Neuronal stem cell (in vitro differentiated cells): Measurements from ENCODE around the gene COLEC11.
A peak's percentile ranks its signal among the peaks of the same experiment; 100 is the strongest.

Experiments
- DNase-seq: peaks from one replicate; pipeline ENCODE4 v3.0.0-alpha.2; 2013; ENCODE audit warnings: low spot score
- H2AFZ ChIP-seq: one replicate; pipeline ENCODE4 v1.6.1; 2013; ENCODE audit warnings: mild to moderate bottlenecking, low read length, inconsistent platforms
- H2AK5ac ChIP-seq: 2 replicates; pipeline ENCODE4 v1.6.1; 2013; ENCODE audit warnings: low read depth, mild to moderate bottlenecking, inconsistent platforms, low read length, moderate library complexity, mixed read lengths
- H2BK120ac ChIP-seq: 2 replicates; pipeline ENCODE4 v1.6.1; 2013; ENCODE audit warnings: low read depth, mild to moderate bottlenecking, inconsistent platforms, low read length, moderate library complexity, mixed read lengths
- H2BK12ac ChIP-seq: one replicate; pipeline ENCODE4 v1.6.1; 2013; ENCODE audit warnings: low read length, inconsistent platforms
- H2BK15ac ChIP-seq: 2 replicates; pipeline ENCODE4 v1.6.1; 2013; ENCODE audit warnings: mild to moderate bottlenecking, low read length, inconsistent platforms, mixed read lengths
- H2BK5ac ChIP-seq: one replicate; pipeline ENCODE4 v1.6.1; 2013; ENCODE audit warnings: inconsistent platforms, mild to moderate bottlenecking, low read length, moderate library complexity
- H3K14ac ChIP-seq: one replicate; pipeline ENCODE4 v1.6.1; 2013; ENCODE audit warnings: low read length, inconsistent platforms
- H3K18ac ChIP-seq: 2 replicates; pipeline ENCODE4 v1.6.1; 2013; ENCODE audit warnings: low read length, inconsistent platforms
- H3K23ac ChIP-seq: 2 replicates; pipeline ENCODE4 v1.6.1; 2013; ENCODE audit warnings: low read depth, mild to moderate bottlenecking, mixed read lengths, low read length, inconsistent platforms; ENCODE audit not compliant: poor library complexity
- H3K27ac ChIP-seq: replicated peaks from 3 replicates; pipeline ENCODE4 v1.5.1; 2013; ENCODE audit warnings: low read length, inconsistent platforms
- H3K27me3 ChIP-seq, 3 experiments: 2 replicates each; pipeline ENCODE4 v1.6.1; 2013; ENCODE audit warnings: low read length in 3 of 3, mild to moderate bottlenecking in 2 of 3, inconsistent platforms in 1 of 3, low read depth in 1 of 3, mixed read lengths in 1 of 3, moderate library complexity in 1 of 3; ENCODE audit not compliant: control insufficient read depth in 3 of 3, insufficient read depth in 3 of 3
- H3K36me3 ChIP-seq, 2 donors: replicated peaks in 1 of 2; 2 replicates each; pipeline ENCODE4 v1.6.1; 2013; ENCODE audit warnings: low read length in 2 of 2; ENCODE audit not compliant: control insufficient read depth in 2 of 2, insufficient read depth in 2 of 2
- H3K4ac ChIP-seq: 2 replicates; pipeline ENCODE4 v1.6.1; 2013; ENCODE audit warnings: inconsistent platforms, mild to moderate bottlenecking, low read length, moderate library complexity
- H3K4me1 ChIP-seq, 2 donors: 1 replicate in 1 of 2; 2 replicates in 1 of 2; pipeline ENCODE4 v1.6.1; 2013; ENCODE audit warnings: low read length in 2 of 2, low read depth in 1 of 2; ENCODE audit not compliant: control insufficient read depth in 2 of 2, insufficient read depth in 1 of 2
- H3K4me2 ChIP-seq: one replicate; pipeline ENCODE4 v1.6.1; 2013; ENCODE audit warnings: mild to moderate bottlenecking, low read length, inconsistent platforms; ENCODE audit not compliant: insufficient read depth, poor library complexity, severe bottlenecking
- H3K4me3 ChIP-seq, 2 donors: 2 replicates each; pipeline ENCODE4 v1.5.1; 2013; ENCODE audit warnings: low read length in 2 of 2, mild to moderate bottlenecking in 2 of 2, inconsistent platforms in 1 of 2, moderate library complexity in 1 of 2
- H3K79me1 ChIP-seq: one replicate; pipeline ENCODE4 v1.6.1; 2013; ENCODE audit warnings: low read depth, mild to moderate bottlenecking, inconsistent platforms, low read length, moderate library complexity
- H3K9ac ChIP-seq: one replicate; pipeline ENCODE4 v1.6.1; 2013; ENCODE audit warnings: mild to moderate bottlenecking, low read depth, low read length, inconsistent platforms; ENCODE audit not compliant: poor library complexity
- H3K9me3 ChIP-seq, 2 donors: replicated peaks in 1 of 2; 2 replicates each; pipeline versions ENCODE3 to v1.6.1; 2013; ENCODE audit warnings: low read length in 2 of 2, mild to moderate bottlenecking in 2 of 2, inconsistent platforms in 1 of 2, low read depth in 1 of 2, mixed read lengths in 1 of 2, moderate library complexity in 1 of 2; ENCODE audit not compliant: control insufficient read depth in 2 of 2, insufficient read depth in 1 of 2
- H4K8ac ChIP-seq: one replicate; pipeline ENCODE4 v1.6.1; 2013; ENCODE audit warnings: low read depth, mild to moderate bottlenecking, inconsistent platforms, low read length, moderate library complexity
- H4K91ac ChIP-seq: one replicate; pipeline ENCODE4 v1.6.1; 2013; ENCODE audit warnings: low read length, low read depth, mild to moderate bottlenecking, inconsistent platforms; ENCODE audit not compliant: poor library complexity
- WGBS, 2 donors: extraction: QIAGEN DNeasy Blood & Tissue Kit; methylation state at CpG; one replicate each; pipeline ENCODE4 v1.1.7; 2013; ENCODE audit warnings: missing lambda C conversion rate in 2 of 2, mixed read lengths in 1 of 2; ENCODE audit not compliant: insufficient read length in 2 of 2, insufficient replicate concordance in 1 of 2; ENCODE audit errors: extremely low coverage in 2 of 2; 5-methylcytosine and 5-hydroxymethylcytosine counted together

COLEC11 gene

GRCh38 chr2:3580449-3580848, 14.5 kb upstream of the COLEC11 start:
- H2BK15ac ChIP-seq, result no peak overlapping the region
- H2BK120ac ChIP-seq, result no peak overlapping the region
- no peak overlapping the region for H3K4me2 ChIP-seq
- H2AFZ ChIP-seq, result no peak overlapping the region
- no peak overlapping the region for H4K91ac ChIP-seq
- no peaks in the 10 kb centered on the region for H3K27me3 ChIP-seq
- H3K4ac ChIP-seq, result no peak overlapping the region
- no CpG with 5 or more reads among the region's 5 CpGs for WGBS, 2 donors
- no peak overlapping the region for H3K14ac ChIP-seq
- peaks cover 3 to 13% of the 10 kb centered on the region in 2 donors for H3K4me1 ChIP-seq
- H4K8ac ChIP-seq, result no peak overlapping the region
- no peak for DNase-seq
- no peak overlapping the region for H3K23ac ChIP-seq
- peaks cover 0 to 2% of the 10 kb centered on the region in 2 donors for H3K9me3 ChIP-seq
- no peak overlapping the region for H3K27ac ChIP-seq
- no peak overlapping the region for H2AK5ac ChIP-seq
- no peak overlapping the region for H3K4me3 ChIP-seq
- H2BK12ac ChIP-seq, result no peak overlapping the region
- H2BK5ac ChIP-seq, result no peak overlapping the region
- H3K9ac ChIP-seq, result no peak overlapping the region
- H3K36me3 ChIP-seq, result peaks cover 44 to 95% of the 10 kb centered on the region in 2 donors
- H3K18ac ChIP-seq, result no peak overlapping the region
- H3K79me1 ChIP-seq, result peaks cover 5% of the 10 kb centered on the region

GRCh38 chr2:3581367-3582262, 13.3 kb upstream of the COLEC11 start:
- no peak overlapping the region for H4K91ac ChIP-seq
- H4K8ac ChIP-seq, result no peak overlapping the region
- no peak overlapping the region for H2BK5ac ChIP-seq
- H3K4ac ChIP-seq, result no peak overlapping the region
- no peak overlapping the region for H2BK15ac ChIP-seq
- no peak overlapping the region for H3K14ac ChIP-seq
- no peak overlapping the region for H2BK12ac ChIP-seq
- no peak for DNase-seq
- peak overlapping the region; percentile 56 for H3K9ac ChIP-seq
- no peaks in the 10 kb centered on the region for H3K79me1 ChIP-seq
- H3K18ac ChIP-seq, result no peak overlapping the region
- H2BK120ac ChIP-seq, result no peak overlapping the region
- no peak overlapping the region for H3K4me3 ChIP-seq
- no peak overlapping the region for H2AK5ac ChIP-seq
- no peaks in the 10 kb centered on the region for H3K9me3 ChIP-seq
- H3K27me3 ChIP-seq, result no peaks in the 10 kb centered on the region
- H3K23ac ChIP-seq, result no peak overlapping the region
- no peak overlapping the region for H3K27ac ChIP-seq
- H3K4me1 ChIP-seq, result peaks cover under 1 to 10% of the 10 kb centered on the region in 2 donors
- H3K36me3 ChIP-seq, result peaks cover 48 to 90% of the 10 kb centered on the region in 2 donors
- WGBS, 2 donors, result no CpG with 5 or more reads among the region's 13 CpGs
- no peak overlapping the region for H2AFZ ChIP-seq
- H3K4me2 ChIP-seq, result no peak overlapping the region

GRCh38 chr2:3584076-3584475, 10.8 kb upstream of the COLEC11 start:
- no peak overlapping the region for H3K18ac ChIP-seq
- peaks cover 37 to 66% of the 10 kb centered on the region in 2 donors for H3K36me3 ChIP-seq
- no peak for DNase-seq
- H3K14ac ChIP-seq, result no peak overlapping the region
- H3K4ac ChIP-seq, result no peak overlapping the region
- H3K9me3 ChIP-seq, result no peaks in the 10 kb centered on the region
- no peaks in the 10 kb centered on the region for H3K27me3 ChIP-seq
- no peak overlapping the region for H2BK12ac ChIP-seq
- no peaks in the 10 kb centered on the region for H3K4me1 ChIP-seq
- no CpG with 5 or more reads among the region's 6 CpGs for WGBS, 2 donors
- no peak overlapping the region for H4K91ac ChIP-seq
- H4K8ac ChIP-seq, result no peak overlapping the region
- H3K79me1 ChIP-seq, result no peaks in the 10 kb centered on the region
- no peak overlapping the region for H2BK15ac ChIP-seq
- H3K4me2 ChIP-seq, result no peak overlapping the region
- H2BK5ac ChIP-seq, result no peak overlapping the region
- H3K9ac ChIP-seq, result no peak overlapping the region
- H2AFZ ChIP-seq, result no peak overlapping the region
- H2BK120ac ChIP-seq, result no peak overlapping the region
- no peak overlapping the region for H3K27ac ChIP-seq
- no peak overlapping the region for H2AK5ac ChIP-seq
- H3K23ac ChIP-seq, result no peak overlapping the region
- H3K4me3 ChIP-seq, result no peak overlapping the region

- H3K18ac ChIP-seq, result no peak overlapping the region
- no peak overlapping the region for H3K27ac ChIP-seq
- H2AFZ ChIP-seq, result no peak overlapping the region
- no peak overlapping the region for H4K8ac ChIP-seq
- no peak overlapping the region for H3K23ac ChIP-seq
- H3K4me3 ChIP-seq, result no peak overlapping the region
- H2BK5ac ChIP-seq, result no peak overlapping the region
- no peak for DNase-seq
- WGBS, 2 donors, result no CpG with 5 or more reads among the region's 4 CpGs
- no peaks in the 10 kb centered on the region for H3K4me1 ChIP-seq
- H3K9me3 ChIP-seq, result no peaks in the 10 kb centered on the region
- H3K4ac ChIP-seq, result no peak overlapping the region
- no peak overlapping the region for H2BK120ac ChIP-seq
- H3K79me1 ChIP-seq, result no peaks in the 10 kb centered on the region
- no peak overlapping the region for H3K9ac ChIP-seq
- no peak overlapping the region for H4K91ac ChIP-seq
- H3K27me3 ChIP-seq, result no peaks in the 10 kb centered on the region
- no peak overlapping the region for H2BK12ac ChIP-seq
- no peak overlapping the region for H2BK15ac ChIP-seq
- no peak overlapping the region for H3K4me2 ChIP-seq
- H2AK5ac ChIP-seq, result no peak overlapping the region
- H3K14ac ChIP-seq, result no peak overlapping the region
- H3K36me3 ChIP-seq, result peaks cover 32 to 59% of the 10 kb centered on the region in 2 donors
Observed at GRCh38 chr2:3584608-3585260, 10.2 kb upstream of the COLEC11 start.
